Measurements from ENCODE around the gene CACTIN.
"Not testable (repeated sequence)": the region's sequence is repeated elsewhere in the genome, so short reads cannot be mapped to it uniquely, and the experiment has no call there.

Gene CACTIN

DNA sequence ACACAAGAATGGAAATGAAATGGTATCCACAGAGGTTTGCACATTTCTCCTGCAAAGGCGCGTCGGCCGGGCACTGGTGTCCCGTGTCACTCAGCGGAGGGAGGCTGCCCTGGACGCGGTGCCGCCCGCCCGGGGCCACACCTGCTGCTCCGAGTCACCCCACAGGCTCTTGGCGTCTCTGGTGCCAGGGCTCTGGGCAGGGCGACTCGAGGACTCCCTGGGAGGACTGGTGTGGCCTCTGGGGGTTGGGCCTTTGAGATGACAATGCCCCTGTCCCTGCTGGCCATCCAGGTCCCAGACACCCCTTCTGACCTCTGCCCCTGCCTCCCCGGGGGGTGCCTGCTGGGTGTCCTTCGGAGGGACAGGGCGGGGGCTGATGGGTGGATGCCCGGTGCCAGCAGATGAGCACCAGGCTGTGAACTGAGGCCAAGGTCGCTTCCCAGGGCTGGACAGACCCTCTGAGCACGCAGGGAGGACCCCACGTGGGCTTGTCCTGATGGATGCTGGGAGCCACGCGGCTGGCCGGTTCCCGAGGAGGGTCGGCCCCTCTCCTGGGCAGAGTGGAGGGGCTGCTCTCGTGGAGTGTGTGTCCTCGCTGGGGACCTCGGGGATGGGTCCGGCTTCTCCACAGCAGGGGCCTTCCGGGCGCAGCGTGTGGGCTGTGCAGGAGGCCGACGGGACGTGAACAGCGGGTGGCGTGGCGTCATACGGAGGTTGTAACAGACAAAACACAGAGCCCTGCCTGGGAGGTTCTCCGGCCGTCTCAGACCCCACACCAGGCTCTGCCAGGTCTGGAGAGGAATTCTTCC is 4.7 kb upstream of the CACTIN start:
- Histone ChIP-seq H3K36me3 (ENCODE audit: control insufficient read depth in 1 of 2, insufficient read depth in 2 of 2, low read depth in 1 of 2, low read length in 2 of 2) (peaks cover 26 to 61% of the 10 kb centered on the region in 2 experiments), H3K27me3 (ENCODE audit: control insufficient read depth in 1 of 2, insufficient read depth in 1 of 2, low read length in 2 of 2) (no peaks in the 10 kb centered on the region), H3K14ac (ENCODE audit: low read length in 2 of 2) (no peak overlapping the region), H2AK5ac (ENCODE audit: low read length, severe bottlenecking) (no peak overlapping the region), H2BK5ac (ENCODE audit: low read depth, low read length, poor library complexity, severe bottlenecking) (no peak overlapping the region), H3K27ac (ENCODE audit: low read length, poor library complexity, severe bottlenecking) (no peak overlapping the region), H2BK12ac (ENCODE audit: low read length in 2 of 2) (no peak overlapping the region), H3K4me1 (ENCODE audit: control insufficient read depth, insufficient read depth, low read depth, low read length) (peaks cover 4% of the 10 kb centered on the region), H3K18ac (ENCODE audit: low read depth in 1 of 2, low read length in 2 of 2) (no peak overlapping the region), H3K79me1 (replicated peaks; ENCODE audit: low read length, poor library complexity, severe bottlenecking) (peaks cover 32% of the 10 kb centered on the region), H3K9ac (ENCODE audit: low read length) (no peak overlapping the region), H3K23ac (ENCODE audit: low read length in 2 of 2) (no peak overlapping the region), H4K8ac (ENCODE audit: low read length) (no peak overlapping the region), H2BK120ac (ENCODE audit: low read depth, low read length) (no peak overlapping the region), H3K4ac (ENCODE audit: low read depth in 1 of 2, low read length in 2 of 2) (no peak overlapping the region), H3K9me3 (ENCODE audit: control insufficient read depth, low read length) (no peaks in the 10 kb centered on the region), H4K91ac (ENCODE audit: low read length) (no peak overlapping the region), H2BK15ac (ENCODE audit: low read depth, poor library complexity, severe bottlenecking) (no peak overlapping the region), H3K4me2 (ENCODE audit: low read length, poor library complexity, severe bottlenecking) (no peak overlapping the region), H3K4me3 (ENCODE audit: insufficient read depth in 1 of 2, low read depth in 1 of 2, low read length in 2 of 2) (no peak overlapping the region), H2AFZ (ENCODE audit: low read depth, low read length) (no peak overlapping the region)
- DNase-seq, result no peak
- 94% methylated on average over 39 of the region's 43 CpGs for WGBS

DNA sequence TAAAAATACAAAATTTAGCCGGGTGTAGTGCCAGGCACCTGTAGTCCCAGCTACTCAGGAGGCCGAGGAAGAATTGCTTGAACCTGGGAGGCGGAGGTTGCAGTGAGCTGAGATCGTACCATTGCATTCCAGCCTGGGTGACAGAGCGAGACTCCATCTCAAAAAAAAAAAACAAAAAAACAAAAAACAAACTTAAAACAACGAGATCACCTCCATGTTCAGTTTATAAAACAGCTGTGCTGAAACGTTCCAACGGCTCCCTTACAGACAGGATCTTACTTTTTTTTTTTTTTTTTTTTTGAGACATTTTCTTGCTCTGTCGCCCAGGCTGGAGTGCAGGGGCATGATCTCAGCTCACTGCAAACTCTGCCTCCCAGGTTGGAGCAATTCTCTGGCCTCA is 2.2 kb upstream of the CACTIN start:
- not testable (repeated sequence) for H2AFZ ChIP-seq (ENCODE audit: low read depth, low read length); H2AK5ac ChIP-seq (ENCODE audit: low read length, severe bottlenecking); H3K27me3 ChIP-seq (ENCODE audit: control insufficient read depth in 1 of 2, insufficient read depth in 1 of 2, low read length in 2 of 2); H3K4me2 ChIP-seq (ENCODE audit: low read length, poor library complexity, severe bottlenecking); H3K27ac ChIP-seq (ENCODE audit: low read length, poor library complexity, severe bottlenecking); H3K4ac ChIP-seq (ENCODE audit: low read depth in 1 of 2, low read length in 2 of 2); H2BK12ac ChIP-seq (ENCODE audit: low read length in 2 of 2); H3K9ac ChIP-seq (ENCODE audit: low read length); H2BK15ac ChIP-seq (ENCODE audit: low read depth, poor library complexity, severe bottlenecking); H3K23ac ChIP-seq (ENCODE audit: low read length in 2 of 2); H4K8ac ChIP-seq (ENCODE audit: low read length); H3K14ac ChIP-seq (ENCODE audit: low read length in 2 of 2); H2BK120ac ChIP-seq (ENCODE audit: low read depth, low read length); H3K9me3 ChIP-seq (ENCODE audit: control insufficient read depth, low read length); DNase-seq; H3K18ac ChIP-seq (ENCODE audit: low read depth in 1 of 2, low read length in 2 of 2); H2BK5ac ChIP-seq (ENCODE audit: low read depth, low read length, poor library complexity, severe bottlenecking); H3K4me3 ChIP-seq (ENCODE audit: insufficient read depth in 1 of 2, low read depth in 1 of 2, low read length in 2 of 2); H4K91ac ChIP-seq (ENCODE audit: low read length)
- WGBS, result 85% methylated on average over 9 of the region's 9 CpGs
- peaks cover 19% of the 10 kb centered on the region for H3K4me1 ChIP-seq (ENCODE audit: control insufficient read depth, insufficient read depth, low read depth, low read length)
- peaks cover 23 to 49% of the 10 kb centered on the region in 2 experiments for H3K36me3 ChIP-seq (ENCODE audit: control insufficient read depth in 1 of 2, insufficient read depth in 2 of 2, low read depth in 1 of 2, low read length in 2 of 2)
- peaks cover 25% of the 10 kb centered on the region for H3K79me1 ChIP-seq (replicated peaks; ENCODE audit: low read length, poor library complexity, severe bottlenecking)

DNA sequence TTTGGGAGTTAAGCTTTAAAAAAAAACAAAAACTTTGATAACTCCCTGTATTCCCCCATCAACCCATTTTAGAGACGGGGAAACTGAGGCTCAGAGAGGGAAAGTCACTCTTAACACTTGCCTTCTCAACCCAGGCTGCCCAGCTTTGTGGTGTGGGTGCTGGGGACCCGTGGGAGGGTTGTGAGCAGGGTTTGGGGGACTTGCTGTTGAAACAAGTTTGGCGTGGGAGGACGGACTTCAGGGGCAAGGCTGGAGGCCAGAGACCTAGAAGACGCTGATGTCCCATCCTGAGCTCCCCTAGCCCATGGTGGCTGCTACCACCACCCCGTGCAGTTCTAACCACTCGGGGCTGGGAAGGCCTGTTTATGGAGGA is 747 bp upstream of the CACTIN start:
- Histone ChIP-seq H3K9ac (ENCODE audit: low read length) (peak overlapping the region; percentile 91), H3K4me2 (ENCODE audit: low read length, poor library complexity, severe bottlenecking) (peak overlapping the region; percentile 24), H2BK5ac (ENCODE audit: low read depth, low read length, poor library complexity, severe bottlenecking) (no peak overlapping the region), H3K4me1 (ENCODE audit: control insufficient read depth, insufficient read depth, low read depth, low read length) (peaks cover 19% of the 10 kb centered on the region), H3K9me3 (ENCODE audit: control insufficient read depth, low read length) (no peaks in the 10 kb centered on the region), H3K4ac (ENCODE audit: low read depth in 1 of 2, low read length in 2 of 2) (peak overlapping the region in 1 of 2 experiments; percentile 9), H2AK5ac (ENCODE audit: low read length, severe bottlenecking) (peak overlapping the region; percentile 89), H3K79me1 (replicated peaks; ENCODE audit: low read length, poor library complexity, severe bottlenecking) (peaks cover 22% of the 10 kb centered on the region), H3K27ac (ENCODE audit: low read length, poor library complexity, severe bottlenecking) (peak overlapping the region; percentile 4), H2AFZ (ENCODE audit: low read depth, low read length) (no peak overlapping the region), H4K91ac (ENCODE audit: low read length) (no peak overlapping the region), H3K18ac (ENCODE audit: low read depth in 1 of 2, low read length in 2 of 2) (no peak overlapping the region), H3K4me3 (ENCODE audit: insufficient read depth in 1 of 2, low read depth in 1 of 2, low read length in 2 of 2) (peak overlapping the region in 1 of 2 experiments; percentile 100), H3K27me3 (ENCODE audit: control insufficient read depth in 1 of 2, insufficient read depth in 1 of 2, low read length in 2 of 2) (no peaks in the 10 kb centered on the region), H3K14ac (ENCODE audit: low read length in 2 of 2) (no peak overlapping the region), H3K36me3 (ENCODE audit: control insufficient read depth in 1 of 2, insufficient read depth in 2 of 2, low read depth in 1 of 2, low read length in 2 of 2) (peaks cover 26 to 47% of the 10 kb centered on the region in 2 experiments), H2BK15ac (ENCODE audit: low read depth, poor library complexity, severe bottlenecking) (no peak overlapping the region), H3K23ac (ENCODE audit: low read length in 2 of 2) (no peak overlapping the region), H2BK12ac (ENCODE audit: low read length in 2 of 2) (no peak overlapping the region), H4K8ac (ENCODE audit: low read length) (peak overlapping the region; percentile 66), H2BK120ac (ENCODE audit: low read depth, low read length) (no peak overlapping the region)
- DNase-seq, result no peak
- WGBS, result 77% methylated on average over 6 of the region's 7 CpGs

DNA sequence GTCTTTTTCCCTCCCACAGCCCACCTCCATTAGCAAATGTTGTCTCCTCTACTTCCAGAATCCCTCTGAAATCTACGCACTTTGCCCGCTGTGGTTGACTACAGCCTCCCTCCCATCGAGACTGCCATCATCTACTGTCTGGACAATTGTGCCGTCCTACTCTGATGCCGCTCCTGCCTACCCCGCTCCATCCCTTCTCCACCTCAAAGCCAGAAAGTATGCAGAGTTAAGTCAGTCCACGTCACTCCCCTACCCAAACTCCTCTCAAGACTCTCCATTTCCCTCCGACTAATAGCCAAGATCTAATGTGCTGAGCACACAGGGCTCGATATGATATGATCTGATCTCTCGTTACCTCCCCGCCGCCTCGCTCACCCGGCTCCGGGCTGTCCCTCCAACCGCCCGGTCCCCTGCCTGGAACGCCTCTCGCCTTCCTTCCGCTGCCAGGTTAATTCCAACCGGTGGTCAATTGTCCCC is 556 bp downstream of the CACTIN start:
- Histone ChIP-seq H3K4me3 (ENCODE audit: insufficient read depth in 1 of 2, low read depth in 1 of 2, low read length in 2 of 2) (peak overlapping the region; percentile 98 to 100), H3K36me3 (ENCODE audit: control insufficient read depth in 1 of 2, insufficient read depth in 2 of 2, low read depth in 1 of 2, low read length in 2 of 2) (peaks cover 24 to 47% of the 10 kb centered on the region in 2 experiments), H2BK5ac (ENCODE audit: low read depth, low read length, poor library complexity, severe bottlenecking) (no peak overlapping the region), H2AK5ac (ENCODE audit: low read length, severe bottlenecking) (no peak overlapping the region), H4K91ac (ENCODE audit: low read length) (no peak overlapping the region), H2BK120ac (ENCODE audit: low read depth, low read length) (no peak overlapping the region), H3K4me1 (ENCODE audit: control insufficient read depth, insufficient read depth, low read depth, low read length) (peaks cover 18% of the 10 kb centered on the region), H3K23ac (ENCODE audit: low read length in 2 of 2) (peak overlapping the region in 1 of 2 experiments; percentile 46), H3K9ac (ENCODE audit: low read length) (peak overlapping the region; percentile 91), H3K9me3 (ENCODE audit: control insufficient read depth, low read length) (no peaks in the 10 kb centered on the region), H3K18ac (ENCODE audit: low read depth in 1 of 2, low read length in 2 of 2) (no peak overlapping the region), H3K4me2 (ENCODE audit: low read length, poor library complexity, severe bottlenecking) (peak overlapping the region; percentile 89), H2BK15ac (ENCODE audit: low read depth, poor library complexity, severe bottlenecking) (no peak overlapping the region), H3K4ac (ENCODE audit: low read depth in 1 of 2, low read length in 2 of 2) (no peak overlapping the region), H3K14ac (ENCODE audit: low read length in 2 of 2) (no peak overlapping the region), H3K27me3 (ENCODE audit: control insufficient read depth in 1 of 2, insufficient read depth in 1 of 2, low read length in 2 of 2) (no peaks in the 10 kb centered on the region), H2BK12ac (ENCODE audit: low read length in 2 of 2) (no peak overlapping the region), H4K8ac (ENCODE audit: low read length) (no peak overlapping the region), H3K27ac (ENCODE audit: low read length, poor library complexity, severe bottlenecking) (no peak overlapping the region), H3K79me1 (replicated peaks; ENCODE audit: low read length, poor library complexity, severe bottlenecking) (peaks cover 23% of the 10 kb centered on the region), H2AFZ (ENCODE audit: low read depth, low read length) (no peak overlapping the region)
- peak; percentile 35 for DNase-seq
- 2% methylated on average over 21 of the region's 21 CpGs for WGBS

Data from mesenchymal stem cell (in vitro differentiated cells and primary cell).